Gastroesophageal sphincter (tissue), 4 donors: Measurements from ENCODE around the gene ELAVL3. TPM values are rescaled to one million over a fixed set of nuclear protein-coding genes. Genes with fewer than 3 reads are reported as not detected.

Experiments used
- ATAC-seq: fragments of 150-250 bp; one replicate; pipeline ENCODE4 v1.9.1; 2016; ENCODE audit warnings: mild to moderate bottlenecking, moderate library complexity
- H3K27ac ChIP-seq, 4 donors: fragments of 200-600 bp; sonication (generic) in 3 of 4; 1 replicate in 3 of 4; 2 replicates in 1 of 4; pipeline ENCODE4 v1.5.1; 2016 to 2019
- H3K27me3 ChIP-seq: fragments of 200-600 bp; sonication (generic); one replicate; pipeline ENCODE4 v1.5.1; 2019
- H3K36me3 ChIP-seq, 2 donors: fragments of 200-600 bp; sonication (generic); one replicate each; pipeline ENCODE4 v1.5.1; 2019; ENCODE audit warnings: control low read depth in 1 of 2
- H3K4me1 ChIP-seq, 3 donors: fragments of 200-600 bp; sonication (generic); 1 replicate in 2 of 3; 2 replicates in 1 of 3; pipeline ENCODE4 v1.5.1; 2016 to 2019; ENCODE audit warnings: control low read depth in 2 of 3
- H3K4me3 ChIP-seq, 2 donors: fragments of 200-600 bp; sonication (generic); one replicate each; pipeline ENCODE4 v1.5.1; 2019; ENCODE audit warnings: mild to moderate bottlenecking in 1 of 2, moderate library complexity in 1 of 2
- H3K9me3 ChIP-seq, 3 donors: fragments of 200-600 bp; sonication (generic); one replicate each; pipeline ENCODE4 v1.5.1; 2017 to 2019; ENCODE audit warnings: control low read depth in 2 of 3
- CTCF ChIP-seq, 4 experiments: fragments of 200-600 bp in 2 of 4; fragments of 450-650 bp in 2 of 4; sonication (generic) in 1 of 4; IDR thresholded peaks; one replicate each; pipeline ENCODE4 v1.5.1; 2017 to 2019; ENCODE audit warnings: antibody characterized with exemption in 4 of 4, mild to moderate bottlenecking in 2 of 4, moderate library complexity in 2 of 4
- EP300 ChIP-seq: sonication (generic); formaldehyde crosslinking; IDR thresholded peaks from one replicate; pipeline ENCODE4 v1.6.1; 2017; ENCODE audit warnings: antibody characterized with exemption, mild to moderate bottlenecking
- POLR2A ChIP-seq, 2 donors: fragments of 450-650 bp; IDR thresholded peaks; one replicate each; pipeline ENCODE4 v1.6.1; 2017; ENCODE audit warnings: antibody characterized with exemption in 2 of 2, mild to moderate bottlenecking in 2 of 2, moderate library complexity in 1 of 2
- POLR2AphosphoS5 ChIP-seq: sonication (generic); formaldehyde crosslinking; IDR thresholded peaks from one replicate; pipeline ENCODE4 v1.6.1; 2017; ENCODE audit warnings: antibody characterized with exemption
- WGBS, 2 donors: methylation state at CpG; one replicate each; pipeline ENCODE4 v1.1.5; 2018; ENCODE audit warnings: low coverage in 1 of 2; 5-methylcytosine and 5-hydroxymethylcytosine counted together
- total RNA-seq, 4 donors: library from RNA; depleted of rRNA; stranded (reverse); fragments of >200 nt; gene quantifications; one replicate each; pipeline ENCODE4 v1.1.0, GENCODE V29; 2016

The ELAVL3 gene
- total RNA-seq, 4 donors from 2014 or later = 0.04 to 3.3 (median 0.27) TPM; not detected in 1

GRCh38 chr19:11496391-11497163 is 15.7 kb upstream of the ELAVL3 start:
- H3K27me3 ChIP-seq = no peaks in the 10 kb centered on the region
- H3K27ac ChIP-seq = no peak overlapping the region
- peaks cover 0 to 4% (median 0%) of the 10 kb centered on the region in 3 donors for H3K4me1 ChIP-seq
- no peak for TF ChIP-seq POLR2A (IDR thresholded peaks at IDR 0.05)
- TF ChIP-seq CTCF (IDR thresholded peaks at IDR 0.05) = peak in 3 of 4 experiments; percentile 65 to 77 (median 70)
- no peak overlapping the region for H3K4me3 ChIP-seq
- peaks cover 0 to 77% of the 10 kb centered on the region in 2 donors for H3K36me3 ChIP-seq
- ATAC-seq = peak; percentile 81
- 56 to 94% methylated on average over 3 to 11 of the region's 17 CpGs for WGBS, 2 donors
- no peaks in the 10 kb centered on the region for H3K9me3 ChIP-seq

GRCh38 chr19:11495885-11496284 is 15.0 kb upstream of the ELAVL3 start:
- H3K4me1 ChIP-seq = peaks cover 0 to 4% (median 0%) of the 10 kb centered on the region in 3 donors
- no peak for ATAC-seq

GRCh38 chr19:11495481-11495880 is 14.6 kb upstream of the ELAVL3 start:
- TF ChIP-seq CTCF (IDR thresholded peaks at IDR 0.05) (no peak), POLR2A (IDR thresholded peaks at IDR 0.05) (no peak), EP300 (no peak), POLR2AphosphoS5 (no peak)
- no peaks in the 10 kb centered on the region for H3K27me3 ChIP-seq
- H3K4me1 ChIP-seq = peaks cover 0 to 4% (median 0%) of the 10 kb centered on the region in 3 donors
- H3K4me3 ChIP-seq = no peak overlapping the region
- H3K9me3 ChIP-seq = no peaks in the 10 kb centered on the region
- no peak overlapping the region for H3K27ac ChIP-seq
- WGBS, 2 donors = 80 to 100% methylated on average over 1 to 2 of the region's 10 CpGs
- H3K36me3 ChIP-seq = peaks cover 0 to 83% of the 10 kb centered on the region in 2 donors
- ATAC-seq = no peak

More at GRCh38 chr19:11495885-11496284, 15.0 kb upstream of the ELAVL3 start:
- Histone ChIP-seq H3K9me3 (no peaks in the 10 kb centered on the region), H3K4me3 (no peak overlapping the region), H3K36me3 (peaks cover 0 to 79% of the 10 kb centered on the region in 2 donors), H3K27ac (no peak overlapping the region), H3K27me3 (no peaks in the 10 kb centered on the region)
- TF ChIP-seq POLR2A (IDR thresholded peaks at IDR 0.05) (no peak), POLR2AphosphoS5 (no peak), CTCF (IDR thresholded peaks at IDR 0.05) (no peak), EP300 (no peak)
- 100% methylated on average over 2 of the region's 22 CpGs; no CpG with 5 or more reads in 1 of the 2 donors for whole genome bisulfite sequencing, 2 donors

GRCh38 chr19:11494634-11495285 is 13.9 kb upstream of the ELAVL3 start:
- Histone ChIP-seq H3K4me3 (no peak overlapping the region), H3K27ac (no peak overlapping the region), H3K4me1 (peaks cover 0 to 4% (median 0%) of the 10 kb centered on the region in 3 donors), H3K27me3 (no peaks in the 10 kb centered on the region), H3K9me3 (no peaks in the 10 kb centered on the region), H3K36me3 (peaks cover 0 to 90% of the 10 kb centered on the region in 2 donors)
- WGBS, 2 donors = 97 to 98% methylated on average over 6 to 8 of the region's 27 CpGs
- TF ChIP-seq CTCF (IDR thresholded peaks at IDR 0.05) (no peak), EP300 (no peak), POLR2A (IDR thresholded peaks at IDR 0.05) (no peak), POLR2AphosphoS5 (no peak)
- no peak for ATAC-seq
